HG02678 (cell line): ENCODE results near the gene RBM33.
A peak's percentile ranks its signal among the peaks of the same experiment; 100 is the strongest.

Experiments
- ATAC-seq: cut with Tn5 transposase; IDR thresholded peaks from one replicate; pipeline ENCODE4 v1.9.1; 2021; ENCODE audit warnings: mild to moderate bottlenecking, moderate library complexity; ENCODE audit not compliant: unreplicated experiment

The RBM33 gene

GRCh38 chr7:155763122-155763521, 118.7 kb downstream of the RBM33 start:
- no peak for ATAC-seq

DNA sequence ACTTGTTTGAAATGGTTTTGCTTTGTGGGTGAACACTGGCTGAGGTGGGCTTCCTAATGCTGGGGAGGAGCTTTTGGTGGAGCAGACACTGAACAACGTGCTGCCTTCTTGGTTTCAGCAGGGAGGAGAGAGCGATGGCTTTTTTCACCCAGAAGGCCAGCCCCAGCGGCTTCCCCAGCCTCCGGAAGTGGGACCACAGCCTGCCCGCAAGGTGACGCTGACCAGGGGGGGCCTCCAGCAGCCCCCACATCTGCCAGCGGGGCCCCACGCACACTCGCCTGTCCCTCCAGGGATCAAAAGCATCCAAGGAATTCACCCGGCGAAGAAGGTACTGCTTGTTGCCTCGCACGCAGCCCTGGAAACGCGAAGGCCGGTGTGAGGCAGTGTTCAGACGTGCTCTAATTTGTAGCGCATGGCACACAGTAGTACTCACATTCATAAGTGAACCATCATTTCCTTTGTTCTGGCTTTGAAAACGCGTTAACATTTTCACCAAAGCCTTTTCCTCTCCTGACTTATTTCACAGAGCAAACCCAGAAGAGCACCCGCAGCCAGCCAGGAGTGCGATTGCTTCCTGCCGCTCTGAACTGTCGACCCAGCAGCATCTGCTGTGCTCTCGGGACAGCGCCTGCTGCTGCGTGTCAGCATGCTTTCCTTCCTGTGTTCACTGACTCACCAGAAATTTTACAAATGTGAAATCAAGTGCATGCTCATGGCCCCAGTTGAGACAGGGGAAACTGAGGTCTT, 119.4 kb downstream of the RBM33 start:
- ATAC-seq = peak; percentile 59

DNA sequence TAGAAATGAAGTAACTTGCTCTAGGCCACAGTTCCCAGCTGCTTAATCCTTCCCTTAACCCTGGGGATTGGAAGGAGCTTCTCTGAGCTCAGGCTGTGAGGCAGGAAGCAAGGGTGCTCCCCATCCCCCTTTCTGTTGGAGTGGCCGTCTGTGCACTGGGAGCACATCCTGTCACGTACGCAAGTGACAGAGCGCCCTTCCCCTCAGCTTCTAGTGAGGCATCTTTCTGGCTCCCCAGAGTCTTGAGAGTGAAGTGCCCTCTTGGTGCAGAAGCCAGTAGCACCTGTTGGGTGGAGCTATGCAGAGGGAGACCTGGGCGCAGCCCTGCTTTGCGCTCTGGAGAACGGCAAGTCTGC, 120.0 kb downstream of the RBM33 start:
- peak; percentile 37 for ATAC-seq

GRCh38 chr7:155765458-155765857, 121.0 kb downstream of the RBM33 start:
- ATAC-seq = no peak

- ATAC-seq = no peak
Measured at GRCh38 chr7:155766386-155766785, 121.9 kb downstream of the RBM33 start.

DNA sequence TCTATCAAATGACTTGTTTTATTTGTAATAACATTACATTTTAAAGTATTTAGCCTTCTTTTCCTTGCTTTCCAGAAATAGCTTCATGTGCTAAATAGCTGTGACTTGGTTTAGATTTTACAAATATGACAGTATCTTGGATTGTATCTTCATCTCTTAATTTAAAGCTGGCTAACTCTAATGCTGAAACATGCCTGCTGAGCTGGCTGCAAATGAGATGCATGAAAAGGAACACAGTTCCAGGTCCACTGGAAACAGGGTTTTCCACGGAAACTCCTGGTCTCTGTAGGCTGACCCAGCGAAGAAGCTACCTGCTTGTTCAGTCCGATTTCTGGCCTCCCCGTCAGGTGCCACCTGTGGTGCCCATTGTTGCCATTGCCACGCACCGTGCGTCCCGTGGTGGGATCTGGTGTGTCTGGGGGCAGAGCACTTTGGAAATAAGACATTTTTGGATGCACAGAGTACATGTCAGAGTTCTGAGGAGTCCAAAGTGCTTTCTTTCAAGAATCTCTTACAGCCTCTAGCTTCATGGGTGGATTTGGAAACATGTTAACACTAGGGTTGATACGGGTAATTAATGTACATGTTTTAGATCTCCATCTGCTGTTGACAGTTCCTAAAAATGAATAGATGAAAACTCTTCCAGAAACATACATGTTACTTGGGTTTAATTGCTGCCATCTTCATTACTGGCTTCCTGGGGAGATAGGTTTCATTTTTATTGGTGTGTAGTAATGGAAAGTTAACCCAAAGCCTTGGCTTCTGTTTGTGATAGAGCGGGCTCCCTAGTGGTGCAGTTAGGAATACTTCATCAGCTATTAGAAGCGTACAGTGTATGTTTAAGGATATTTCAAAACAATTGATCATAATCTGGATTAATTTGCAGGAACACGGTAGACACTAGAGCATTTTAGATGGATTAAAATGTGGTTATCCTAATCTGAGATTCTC, 122.8 kb downstream of the RBM33 start:
- no peak for ATAC-seq

DNA sequence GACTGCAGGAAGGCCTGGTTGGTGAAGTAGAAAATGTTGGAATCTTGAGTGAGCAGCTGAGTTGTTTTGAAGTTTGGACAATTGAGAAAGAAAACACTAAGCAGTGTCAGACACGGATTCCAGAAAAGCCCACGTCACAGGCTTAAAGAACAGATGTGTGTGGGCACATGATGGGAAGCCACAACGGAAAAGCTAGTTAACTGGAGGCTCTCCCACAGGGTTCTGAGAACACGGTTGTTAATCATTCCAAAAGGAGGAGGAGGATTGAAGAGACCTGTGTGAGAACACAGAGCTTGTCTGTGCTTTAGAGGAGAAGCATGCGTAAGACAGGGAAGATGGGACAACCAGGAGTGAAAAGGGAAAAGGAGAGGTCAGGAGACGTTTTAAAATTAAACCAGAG, 125.2 kb downstream of the RBM33 start:
- ATAC-seq = no peak

GRCh38 chr7:155770241-155770640, 125.8 kb downstream of the RBM33 start:
- ATAC-seq = no peak

DNA sequence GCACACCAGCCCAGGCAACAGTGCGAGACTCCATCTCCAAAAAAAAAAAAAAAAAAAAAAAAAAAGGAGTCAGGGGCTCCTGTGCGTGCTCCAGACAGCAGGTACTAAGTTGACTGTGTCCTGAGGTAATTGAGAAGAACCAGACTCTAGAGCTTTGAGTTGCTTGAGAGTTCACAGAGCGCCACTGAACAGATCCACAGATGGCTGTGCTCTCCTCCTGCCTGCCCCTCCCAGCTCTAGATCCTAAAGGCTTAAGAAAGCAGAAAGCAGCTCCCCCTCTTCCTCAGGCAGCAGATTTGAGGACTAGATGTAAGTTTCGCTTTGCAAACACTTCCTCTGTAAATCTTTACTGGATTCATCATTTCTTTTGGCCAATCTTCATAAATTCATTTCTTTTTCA, 129.1 kb downstream of the RBM33 start:
- no peak for ATAC-seq

- no peak for ATAC-seq
Measured at GRCh38 chr7:155774947-155775346, 130.5 kb downstream of the RBM33 start.

DNA sequence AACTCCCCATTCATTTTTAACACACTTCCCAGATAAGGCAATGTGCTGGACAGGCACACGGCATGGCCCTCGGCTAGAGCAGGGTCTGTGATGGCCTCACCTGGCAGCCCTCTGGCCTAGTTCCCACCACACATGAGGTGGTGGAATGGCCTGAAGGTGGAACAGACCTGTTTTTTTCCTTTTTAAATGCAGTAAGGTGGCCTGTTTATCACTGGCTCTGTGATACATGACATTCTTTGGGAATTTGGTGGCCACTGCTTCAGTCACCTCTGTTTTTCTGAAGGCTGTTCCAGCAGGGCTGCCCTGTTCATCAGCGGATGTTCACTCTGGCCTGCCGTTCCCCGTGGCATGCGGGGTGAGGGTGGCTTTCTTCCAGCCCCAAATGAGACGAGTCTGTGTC, 131.2 kb downstream of the RBM33 start:
- ATAC-seq = no peak

- no peak for ATAC-seq
Measured at GRCh38 chr7:155776606-155777005, 132.1 kb downstream of the RBM33 start.

DNA sequence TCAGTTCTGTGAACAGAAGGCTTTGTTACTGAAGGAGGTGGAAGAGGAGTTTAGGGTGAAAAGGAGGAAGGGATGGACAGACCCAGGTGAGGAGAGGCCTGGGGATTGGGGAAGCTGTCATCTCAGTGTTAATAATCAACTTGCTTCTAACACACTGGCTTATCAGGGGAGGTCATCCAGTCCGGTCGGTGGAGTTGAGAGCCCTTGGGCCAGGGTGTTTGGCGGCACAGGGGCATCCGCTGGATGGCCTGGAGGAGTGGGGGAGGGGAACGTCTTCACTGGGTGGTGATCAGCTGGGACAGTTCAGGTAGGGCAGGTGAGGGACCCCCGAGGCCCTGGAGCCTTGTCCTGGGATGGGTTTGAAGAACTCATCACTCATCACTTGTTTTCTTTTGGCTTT, 133.9 kb downstream of the RBM33 start:
- no peak for ATAC-seq

DNA sequence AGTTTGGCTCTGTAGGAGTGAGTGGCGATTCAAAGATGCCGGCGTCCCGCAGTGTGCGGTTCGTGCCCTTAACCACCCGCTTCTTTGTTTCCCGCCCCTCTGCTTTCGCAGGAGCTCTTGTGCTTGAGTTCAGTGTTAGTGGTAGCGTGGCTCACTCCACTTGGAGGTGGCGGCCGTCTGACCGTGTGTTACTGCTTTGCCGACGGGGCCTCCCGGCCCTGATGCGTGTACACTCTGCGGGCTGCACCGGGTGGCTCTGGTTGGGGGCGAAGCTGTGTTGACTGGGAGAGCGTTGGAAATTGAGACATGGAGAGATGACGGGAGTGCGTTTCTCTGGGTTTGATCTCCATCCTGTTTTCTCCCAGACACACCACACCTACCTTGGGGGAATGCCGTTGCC, 136.4 kb downstream of the RBM33 start:
- no peak for ATAC-seq

DNA sequence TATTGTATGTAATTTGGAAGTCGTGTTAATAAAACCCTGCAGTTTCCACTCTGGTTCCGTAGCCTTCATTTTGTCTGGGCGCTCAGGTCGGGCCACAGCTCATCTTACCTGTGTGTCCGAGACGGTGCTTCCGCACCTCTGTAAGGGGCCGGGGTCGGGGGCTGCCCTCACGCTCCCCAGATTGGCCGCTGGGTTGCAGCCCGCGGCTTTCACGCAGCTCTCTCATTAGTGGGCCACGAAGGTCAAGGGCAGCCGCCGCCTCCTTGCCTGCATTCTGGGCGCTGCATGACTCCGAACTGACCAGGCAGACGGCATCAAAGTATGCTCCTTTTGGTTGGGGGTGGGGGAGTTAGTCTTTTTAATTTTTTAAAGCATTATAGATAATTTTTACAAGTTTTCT, 137.0 kb downstream of the RBM33 start:
- ATAC-seq = no peak

- no peak for ATAC-seq
Measured at GRCh38 chr7:155782466-155782865, 138.0 kb downstream of the RBM33 start.

DNA sequence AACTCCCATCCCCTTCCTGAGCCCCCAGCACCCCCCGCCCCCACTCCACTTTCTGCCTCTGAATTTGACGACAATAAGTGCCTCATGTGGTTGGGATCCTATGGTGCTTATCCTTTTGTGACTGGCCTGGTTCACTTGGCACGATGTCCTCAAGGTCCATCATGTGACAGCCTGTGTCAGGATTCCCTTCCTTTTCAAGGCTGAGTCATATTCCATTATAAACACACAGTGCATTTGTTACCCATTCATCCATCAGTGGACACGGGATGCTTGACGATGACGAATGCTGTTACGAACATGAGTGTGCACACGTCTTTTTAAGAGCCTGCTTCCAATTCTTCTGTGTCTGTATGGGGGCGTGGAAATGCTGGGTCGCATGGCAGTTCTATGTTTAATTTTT, 141.1 kb downstream of the RBM33 start:
- no peak for ATAC-seq

- ATAC-seq = no peak
Measured at GRCh38 chr7:155786491-155786890, 142.0 kb downstream of the RBM33 start.

GRCh38 chr7:155787171-155787851, 142.8 kb downstream of the RBM33 start:
- no peak for ATAC-seq

DNA sequence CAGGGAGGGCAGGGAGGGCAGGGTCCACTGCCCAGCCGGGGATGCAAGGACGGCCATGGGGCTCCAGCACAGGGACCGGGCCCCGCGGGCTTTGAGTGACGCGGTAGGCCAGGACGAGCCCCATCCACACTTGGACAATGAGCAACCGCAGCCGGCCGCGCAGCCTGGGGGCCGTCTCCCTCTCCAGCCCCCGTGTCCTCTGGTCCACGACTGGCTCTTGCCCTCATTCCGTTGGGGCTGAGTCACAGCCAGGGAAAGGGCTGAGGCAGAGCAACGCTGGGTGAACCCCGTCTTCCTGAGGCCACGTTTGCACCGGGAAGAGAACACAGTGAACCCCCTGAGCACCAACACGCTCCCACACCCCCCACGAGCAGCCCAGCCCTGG, 144.1 kb downstream of the RBM33 start:
- ATAC-seq = no peak

- no peak for ATAC-seq
Measured at GRCh38 chr7:155789001-155789725, 144.7 kb downstream of the RBM33 start.
